ENCODE results near the gene VRK2.
"Not testable (repeated sequence)": the region's sequence is repeated elsewhere in the genome, so short reads cannot be mapped to it uniquely, and the experiment has no call there.

The VRK2 gene

GRCh38 chr2:58110765-58111164 lies 64.2 kb downstream of the VRK2 start:
- no peak for DNase-seq

GRCh38 chr2:58113563-58113962 lies 67.0 kb downstream of the VRK2 start:
- DNase-seq = not testable (repeated sequence)

GRCh38 chr2:58120626-58121229 lies 74.1 kb downstream of the VRK2 start:
- DNase-seq = no peak

GRCh38 chr2:58122040-58122439 lies 75.4 kb downstream of the VRK2 start:
- no peak for DNase-seq

GRCh38 chr2:58122540-58122939 lies 75.9 kb downstream of the VRK2 start:
- no peak for DNase-seq

- no peak for DNase-seq
These were observed 80.5 kb downstream of the VRK2 start for GRCh38 chr2:58127111-58127510.

GRCh38 chr2:58130238-58130637 lies 83.6 kb downstream of the VRK2 start:
- no peak for DNase-seq

GRCh38 chr2:58131191-58132011 lies 84.8 kb downstream of the VRK2 start:
- DNase-seq = no peak

GRCh38 chr2:58133395-58133794 lies 86.8 kb downstream of the VRK2 start:
- DNase-seq = no peak

GRCh38 chr2:58135861-58136260 lies 89.3 kb downstream of the VRK2 start:
- no peak for DNase-seq

GRCh38 chr2:58137221-58137620 lies 90.6 kb downstream of the VRK2 start:
- DNase-seq = peak; percentile 59 to 81

GRCh38 chr2:58137856-58138255 lies 91.2 kb downstream of the VRK2 start:
- DNase-seq = peak in 1 of 2 donors; percentile 12

GRCh38 chr2:58138396-58139030 lies 91.9 kb downstream of the VRK2 start:
- peak; percentile 15 to 35 for DNase-seq

- no peak for DNase-seq
These were observed 94.0 kb downstream of the VRK2 start for GRCh38 chr2:58140508-58141072.

- DNase-seq = not testable (repeated sequence)
These were observed 99.2 kb downstream of the VRK2 start for GRCh38 chr2:58145769-58146168.

- DNase-seq = no peak
These were observed 100.1 kb downstream of the VRK2 start for GRCh38 chr2:58146707-58147106.

- no peak for DNase-seq
These were observed 108.7 kb downstream of the VRK2 start for GRCh38 chr2:58155160-58155778.

- no peak for DNase-seq
These were observed 110.2 kb downstream of the VRK2 start for GRCh38 chr2:58156780-58157179.

GRCh38 chr2:58157754-58158153 lies 111.1 kb downstream of the VRK2 start:
- no peak for DNase-seq

- no peak for DNase-seq
These were observed 111.9 kb downstream of the VRK2 start for GRCh38 chr2:58158481-58158880.

- no peak for DNase-seq
These were observed 117.3 kb downstream of the VRK2 start for GRCh38 chr2:58163913-58164312.

GRCh38 chr2:58168130-58168529 lies 121.5 kb downstream of the VRK2 start:
- DNase-seq = not testable (repeated sequence)

GRCh38 chr2:58169845-58170244 lies 123.2 kb downstream of the VRK2 start:
- not testable (repeated sequence) for DNase-seq

Data from inflammatory macrophage treated with lipopolysaccharide for 1 hour (primary cell).